Esophagus muscularis mucosa (tissue), 4 donors: ENCODE measurements around the gene BAG5. TPM values are rescaled to one million over a fixed set of nuclear protein-coding genes. Genes with fewer than 3 reads are reported as not detected.

Experiments
- DNase-seq: peaks from one replicate; pipeline ENCODE4 v3.0.0-alpha.2; 2017; ENCODE audit errors: extremely low spot score
- H3K27ac ChIP-seq, 4 donors: fragments of 200-600 bp; sonication (generic); replicated peaks in 1 of 4; 1 replicate in 3 of 4; 2 replicates in 1 of 4; pipeline ENCODE4 v1.5.1; 2016 to 2019; ENCODE audit warnings: mild to moderate bottlenecking in 1 of 4
- H3K27me3 ChIP-seq, 4 donors: fragments of 200-600 bp; sonication (generic); one replicate each; pipeline versions ENCODE4 v1.5.1 to v1.6.0; 2016 to 2019
- H3K36me3 ChIP-seq, 4 donors: fragments of 200-600 bp; sonication (generic); one replicate each; pipeline ENCODE4 v1.5.1; 2016 to 2019
- H3K4me1 ChIP-seq, 4 donors: fragments of 200-600 bp; sonication (generic); one replicate each; pipeline ENCODE4 v1.5.1; 2016 to 2019
- H3K4me3 ChIP-seq, 4 donors: fragments of 200-600 bp; sonication (generic); 1 replicate in 2 of 4; 2 replicates in 2 of 4; pipeline ENCODE4 v1.5.1; 2016 to 2019; ENCODE audit warnings: mild to moderate bottlenecking in 4 of 4, moderate library complexity in 1 of 4
- H3K9me3 ChIP-seq, 4 donors: fragments of 200-600 bp; sonication (generic); 1 replicate in 3 of 4; 2 replicates in 1 of 4; pipeline ENCODE4 v1.5.1; 2016 to 2019
- EP300 ChIP-seq: sonication (generic); formaldehyde crosslinking; IDR thresholded peaks from one replicate; pipeline ENCODE4 v1.6.1; 2017; ENCODE audit warnings: antibody characterized with exemption
- POLR2A ChIP-seq: fragments of 450-650 bp; IDR thresholded peaks from one replicate; pipeline ENCODE4 v1.6.1; 2017; ENCODE audit warnings: antibody characterized with exemption, moderate library complexity, mild to moderate bottlenecking, low read depth
- POLR2AphosphoS5 ChIP-seq, 2 donors: sonication (generic); formaldehyde crosslinking; IDR thresholded peaks; one replicate each; pipeline ENCODE4 v1.6.1; 2017; ENCODE audit warnings: antibody characterized with exemption in 2 of 2
- WGBS: methylation state at CpG from one replicate; pipeline ENCODE4 v1.1.5; 2018; 5-methylcytosine and 5-hydroxymethylcytosine counted together
- intact Hi-C: fragments of 100-400 bp; cut with DNase I; formaldehyde crosslinking; loops from one replicate; pipeline ENCODE4 v1.15.1; 2023
- total RNA-seq, 4 donors: library from RNA; depleted of rRNA; stranded (reverse); fragments of >200 nt; gene quantifications; one replicate each; pipeline versions ENCODE4 v1.1.0 to v1.2.1, GENCODE V29; 2016
- TF ChIP-seq, protein P1 (sequence below), 3 experiments: fragments of 200-600 bp in 2 of 3; fragments of 450-650 bp in 1 of 3; sonication (generic) in 2 of 3; IDR thresholded peaks; one replicate each; pipeline ENCODE4 v1.5.1; 2017 to 2019; ENCODE audit warnings: antibody characterized with exemption in 3 of 3, mild to moderate bottlenecking in 2 of 3, moderate library complexity in 1 of 3

The BAG5 gene
- total RNA-seq, 4 donors from 2014 or later = 27.4 to 34.7 (median 28.3) TPM

DNA sequence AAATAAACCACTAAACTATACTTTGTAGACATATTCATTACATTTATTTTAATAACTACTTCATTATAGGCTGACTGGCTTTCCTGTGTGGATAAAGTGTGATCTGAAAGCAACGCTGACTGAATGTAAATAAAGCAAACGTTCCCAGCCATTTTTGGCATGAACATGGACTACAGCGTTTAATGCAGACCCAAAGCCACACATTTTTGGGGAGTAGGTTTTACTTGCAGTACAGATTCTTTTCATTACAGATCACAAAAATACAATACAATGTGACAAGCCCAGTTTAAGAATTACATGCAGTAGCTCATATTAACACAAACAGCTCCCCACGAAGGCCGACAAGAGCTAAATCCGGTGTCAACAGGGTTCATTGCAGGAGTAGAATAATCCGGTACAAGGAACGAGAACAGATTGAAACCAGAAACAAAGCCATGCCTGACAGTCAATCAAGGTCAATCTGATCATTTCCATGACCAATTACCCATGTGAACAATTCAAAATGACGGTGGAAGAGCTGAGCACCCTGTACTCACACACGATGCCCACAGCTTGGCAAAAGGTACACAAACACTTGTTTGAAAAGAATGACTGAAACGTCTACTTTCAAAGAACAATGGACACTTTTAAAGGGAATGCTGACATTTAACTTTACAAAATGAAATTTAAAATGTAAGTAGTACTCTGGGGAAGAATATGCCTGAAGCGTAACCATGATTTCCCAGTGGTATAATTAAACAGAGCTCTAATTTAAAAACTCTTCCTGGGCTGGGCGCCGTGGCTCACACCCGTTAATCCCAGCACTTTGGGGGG lies 5.3 kb downstream of the BAG5 start:
- TF ChIP-seq POLR2AphosphoS5 (IDR thresholded peaks at IDR 0.05) (no peak), EP300 (no peak), POLR2A (no peak)
- TF ChIP-seq, protein P1, sequence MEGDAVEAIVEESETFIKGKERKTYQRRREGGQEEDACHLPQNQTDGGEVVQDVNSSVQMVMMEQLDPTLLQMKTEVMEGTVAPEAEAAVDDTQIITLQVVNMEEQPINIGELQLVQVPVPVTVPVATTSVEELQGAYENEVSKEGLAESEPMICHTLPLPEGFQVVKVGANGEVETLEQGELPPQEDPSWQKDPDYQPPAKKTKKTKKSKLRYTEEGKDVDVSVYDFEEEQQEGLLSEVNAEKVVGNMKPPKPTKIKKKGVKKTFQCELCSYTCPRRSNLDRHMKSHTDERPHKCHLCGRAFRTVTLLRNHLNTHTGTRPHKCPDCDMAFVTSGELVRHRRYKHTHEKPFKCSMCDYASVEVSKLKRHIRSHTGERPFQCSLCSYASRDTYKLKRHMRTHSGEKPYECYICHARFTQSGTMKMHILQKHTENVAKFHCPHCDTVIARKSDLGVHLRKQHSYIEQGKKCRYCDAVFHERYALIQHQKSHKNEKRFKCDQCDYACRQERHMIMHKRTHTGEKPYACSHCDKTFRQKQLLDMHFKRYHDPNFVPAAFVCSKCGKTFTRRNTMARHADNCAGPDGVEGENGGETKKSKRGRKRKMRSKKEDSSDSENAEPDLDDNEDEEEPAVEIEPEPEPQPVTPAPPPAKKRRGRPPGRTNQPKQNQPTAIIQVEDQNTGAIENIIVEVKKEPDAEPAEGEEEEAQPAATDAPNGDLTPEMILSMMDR (IDR thresholded peaks at IDR 0.05) = no peak
- Histone ChIP-seq H3K4me1 (peaks cover 65 to 98% (median 95%) of the 10 kb centered on the region in 4 donors), H3K9me3 (no peaks in the 10 kb centered on the region), H3K27me3 (no peaks in the 10 kb centered on the region), H3K27ac (peak overlapping the region; percentile 91 to 98 (median 96)), H3K36me3 (peaks cover 4 to 32% (median 26%) of the 10 kb centered on the region in 4 donors), H3K4me3 (no peak overlapping the region)
- intact Hi-C loops = no loop called here
- no peak for DNase-seq
- 50% methylated on average over 15 of the region's 15 CpGs for WGBS

DNA sequence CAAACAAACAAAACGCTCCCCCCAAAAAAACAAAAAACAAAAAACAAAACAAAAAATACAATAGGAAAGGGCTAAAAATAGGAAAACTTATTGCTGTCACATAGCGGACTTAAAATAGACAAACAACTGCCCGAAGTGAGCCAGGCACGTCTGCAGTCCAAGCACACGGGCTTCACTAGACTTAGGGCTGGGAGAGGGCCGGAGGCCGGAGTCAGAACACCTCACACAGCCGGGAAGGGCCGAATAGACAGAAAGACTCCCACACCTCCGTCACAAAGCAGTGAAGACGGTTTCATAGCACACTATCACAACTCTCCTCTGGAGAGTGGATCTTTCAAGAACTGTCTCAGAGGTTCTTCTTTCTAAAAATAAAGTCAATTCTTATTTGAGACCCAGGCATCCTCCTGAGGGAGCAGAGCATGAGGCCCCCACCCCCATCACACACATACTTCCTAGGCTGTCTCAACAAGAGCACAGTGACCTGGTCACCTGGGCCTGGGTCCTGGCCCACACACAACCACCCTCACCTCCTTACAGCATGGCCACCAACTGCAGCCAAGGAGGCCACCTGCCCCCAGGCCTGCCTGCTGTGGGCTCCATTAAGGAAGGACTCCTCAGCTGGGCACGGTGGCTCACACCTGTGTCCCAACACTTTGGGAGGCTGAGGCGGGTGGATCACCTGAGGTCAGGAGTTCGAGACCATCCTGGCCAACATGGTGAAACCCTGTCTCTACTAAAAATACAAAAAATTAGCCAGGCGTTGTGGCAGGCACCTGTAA lies 6.7 kb downstream of the BAG5 start:
- H3K4me3 ChIP-seq = no peak overlapping the region
- DNase-seq = no peak
- peak overlapping the region; percentile 94 to 98 (median 96) for H3K27ac ChIP-seq
- H3K4me1 ChIP-seq = peaks cover 68 to 100% (median 98%) of the 10 kb centered on the region in 4 donors
- intact Hi-C loops = no loop called here
- peaks cover 4 to 32% (median 26%) of the 10 kb centered on the region in 4 donors for H3K36me3 ChIP-seq
- TF ChIP-seq POLR2AphosphoS5 (IDR thresholded peaks at IDR 0.05) = no peak
- TF ChIP-seq, protein P1 (IDR thresholded peaks at IDR 0.05) = no peak
- TF ChIP-seq POLR2A = no peak
- TF ChIP-seq EP300 = no peak
- H3K27me3 ChIP-seq = no peaks in the 10 kb centered on the region
- 69% methylated on average over 14 of the region's 15 CpGs for WGBS
- H3K9me3 ChIP-seq = no peaks in the 10 kb centered on the region

DNA sequence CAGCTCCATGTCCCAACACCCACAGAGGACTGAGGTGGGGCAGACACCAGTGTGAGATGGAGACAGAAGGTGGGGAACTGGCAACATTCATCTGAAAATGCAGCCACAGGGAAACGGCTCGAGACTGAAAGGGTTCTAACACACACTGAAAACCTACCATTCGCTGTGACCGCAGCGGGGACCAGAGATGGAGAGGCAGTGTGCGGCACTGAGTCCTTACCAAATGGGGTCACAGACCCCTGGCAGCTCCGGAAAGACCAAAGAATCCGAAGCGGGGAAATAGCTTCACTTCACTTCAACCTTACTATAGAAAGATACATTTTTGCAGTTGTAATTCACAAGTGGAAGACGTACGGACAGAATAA lies 9.6 kb downstream of the BAG5 start:
- Histone ChIP-seq H3K36me3 (peaks cover 0 to 7% (median 2%) of the 10 kb centered on the region in 4 donors), H3K27ac (peak overlapping the region; percentile 94 to 98 (median 96)), H3K4me3 (peak overlapping the region in 3 of 4 donors; percentile 44 to 60 (median 54)), H3K4me1 (peaks cover 60 to 100% (median 98%) of the 10 kb centered on the region in 4 donors), H3K9me3 (no peaks in the 10 kb centered on the region), H3K27me3 (peaks cover 0 to 2% (median 0%) of the 10 kb centered on the region in 4 donors)
- intact Hi-C loops = no loop called here
- WGBS = 90% methylated on average over 11 of the region's 11 CpGs
- no peak for DNase-seq
- TF ChIP-seq, protein P1 (IDR thresholded peaks at IDR 0.05) = no peak
- TF ChIP-seq POLR2AphosphoS5 (IDR thresholded peaks at IDR 0.05) = no peak
- TF ChIP-seq POLR2A = no peak
- no peak for TF ChIP-seq EP300

DNA sequence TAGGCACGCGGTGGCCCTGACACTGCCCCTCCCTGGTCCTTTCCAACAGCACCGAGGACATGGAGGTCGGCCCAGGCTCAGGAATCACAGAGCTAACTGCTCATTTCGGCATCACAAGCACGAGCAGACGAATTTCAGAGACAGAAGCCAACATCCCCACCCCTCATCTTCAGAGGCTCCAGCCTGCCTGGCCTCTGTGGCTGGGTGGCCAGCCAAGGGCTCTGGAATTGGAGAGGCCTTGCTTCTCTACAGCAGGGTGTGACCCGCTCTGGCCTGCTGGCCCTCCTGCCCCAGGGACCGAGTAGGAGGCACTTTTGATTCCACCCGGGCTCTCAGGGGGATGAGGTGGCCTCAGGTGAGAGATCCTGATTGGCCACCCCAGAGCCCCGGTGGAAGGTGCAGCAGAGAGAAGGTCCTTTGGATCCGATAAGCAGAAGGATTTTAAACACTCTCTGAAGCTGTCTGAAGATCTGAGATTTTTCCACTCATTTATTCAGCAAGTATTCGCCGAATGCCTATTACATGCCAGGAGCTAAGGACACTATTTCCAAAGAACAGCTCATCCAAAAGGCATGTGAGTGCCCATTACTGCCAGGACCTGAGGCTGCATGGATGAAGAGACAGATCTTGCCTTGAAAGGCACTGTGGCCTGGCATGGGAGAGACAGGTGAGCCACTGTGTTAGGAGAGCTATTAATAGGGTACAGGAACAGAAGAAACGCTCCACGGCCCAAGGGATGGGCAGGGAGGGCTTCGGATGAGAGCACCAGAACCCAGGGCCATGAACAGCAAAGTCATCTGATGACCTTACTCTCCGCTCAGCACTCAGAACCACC lies 10.2 kb downstream of the BAG5 start:
- Histone ChIP-seq H3K4me3 (peak overlapping the region; percentile 28 to 60 (median 49)), H3K27ac (peak overlapping the region; percentile 94 to 98 (median 96)), H3K36me3 (peaks cover 0 to 4% (median 1%) of the 10 kb centered on the region in 4 donors), H3K9me3 (no peaks in the 10 kb centered on the region), H3K4me1 (peaks cover 54 to 99% (median 97%) of the 10 kb centered on the region in 4 donors), H3K27me3 (peaks cover 0 to 2% (median 0%) of the 10 kb centered on the region in 4 donors)
- no peak for TF ChIP-seq POLR2A
- no peak for TF ChIP-seq EP300
- peak; percentile 85 to 88 for TF ChIP-seq POLR2AphosphoS5 (IDR thresholded peaks at IDR 0.05)
- TF ChIP-seq, protein P1 (IDR thresholded peaks at IDR 0.05) = no peak
- intact Hi-C loops = no loop called here
- 35% methylated on average over 9 of the region's 18 CpGs for WGBS
- DNase-seq = no peak
